ENCODE measurements around the gene CORO1C.

DNA sequence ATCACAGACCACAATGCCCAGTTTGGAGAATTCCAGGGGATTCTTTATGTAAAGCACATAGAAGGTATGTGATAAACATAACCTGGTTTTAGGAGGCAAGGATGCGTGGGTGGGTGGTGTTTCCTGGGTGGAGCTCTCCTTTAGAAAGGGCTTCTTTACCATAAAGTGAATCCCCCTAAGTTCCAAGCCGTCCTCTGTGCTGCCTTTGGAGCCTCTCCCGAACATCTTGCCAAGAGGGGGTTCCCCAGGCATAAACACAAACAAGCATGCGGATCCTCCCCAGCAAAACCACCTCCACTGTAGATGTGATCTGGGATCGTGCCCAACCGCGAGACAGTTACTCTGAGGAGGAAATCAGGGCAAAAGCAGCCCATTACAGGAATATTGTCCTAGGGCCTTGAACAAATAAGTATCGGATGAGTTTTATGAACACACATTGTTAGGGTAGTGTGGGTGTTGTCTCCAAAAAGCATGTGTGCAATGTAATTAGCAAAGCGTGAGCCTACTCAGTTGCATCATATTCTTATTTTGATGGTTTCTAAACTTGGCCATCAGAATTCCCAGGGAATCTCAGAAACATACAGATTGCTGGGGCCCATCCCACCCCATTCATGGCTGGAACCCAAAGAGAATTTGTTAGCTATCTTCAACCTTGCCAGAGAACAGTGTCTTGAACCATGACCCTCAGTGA lies 48.8 kb upstream of the CORO1C start:
- TF ChIP-seq GATA3 (IDR thresholded peaks at IDR 0.05; ENCODE audit: low read depth, low read length): no peak
- no peak for TF ChIP-seq GATA2 (IDR thresholded peaks at IDR 0.05; ENCODE audit: low read depth, low read length)

Measured in SH-SY5Y (cell line).